Limb (tissue), 2 donors: ENCODE results near the gene ASXL2.
"Not testable (repeated sequence)": the region's sequence is repeated elsewhere in the genome, so short reads cannot be mapped to it uniquely, and the experiment has no call there.

Experiments
- DNase-seq, 2 donors: peaks; one replicate each; pipeline ENCODE4 v3.0.0-alpha.2; 2016; ENCODE audit errors: extremely low spot score in 2 of 2

Gene ASXL2

GRCh38 chr2:25878361-25879132 is at the start of gene ASXL2:
Gene ASXL2 (minus strand): TSS chr2:25878487. CDS start chr2:25878222, 265 bp downstream.
- peak; percentile 97 to 98 for DNase-seq

GRCh38 chr2:25926984-25927756 is 48.9 kb upstream of the ASXL2 start:
- DNase-seq: no peak

GRCh38 chr2:25922501-25922900 is 44.2 kb upstream of the ASXL2 start:
- DNase-seq: no peak

GRCh38 chr2:25920786-25921415 is 42.6 kb upstream of the ASXL2 start:
- DNase-seq: no peak

GRCh38 chr2:25920336-25920735 is 42.0 kb upstream of the ASXL2 start:
- DNase-seq: no peak

- no peak for DNase-seq
These were observed 39.5 kb upstream of the ASXL2 start for GRCh38 chr2:25917832-25918231.

GRCh38 chr2:25917411-25917810 is 39.1 kb upstream of the ASXL2 start:
- not testable (repeated sequence) for DNase-seq

GRCh38 chr2:25915944-25916772 is 37.9 kb upstream of the ASXL2 start:
- DNase-seq: not testable (repeated sequence)

GRCh38 chr2:25915411-25915810 is 37.1 kb upstream of the ASXL2 start:
- not testable (repeated sequence) for DNase-seq

GRCh38 chr2:25913696-25913973 is 35.3 kb upstream of the ASXL2 start:
- not testable (repeated sequence) for DNase-seq

GRCh38 chr2:25912851-25913695 is 34.8 kb upstream of the ASXL2 start:
- DNase-seq: no peak

GRCh38 chr2:25909574-25909973 is 31.3 kb upstream of the ASXL2 start:
- DNase-seq: not testable (repeated sequence)

- DNase-seq: no peak
These were observed 26.8 kb upstream of the ASXL2 start for GRCh38 chr2:25905126-25905525.

- DNase-seq: no peak
These were observed 25.0 kb upstream of the ASXL2 start for GRCh38 chr2:25903216-25903776.

- DNase-seq: no peak
These were observed 21.2 kb upstream of the ASXL2 start for GRCh38 chr2:25899404-25899970.

GRCh38 chr2:25897506-25897905 is 19.2 kb upstream of the ASXL2 start:
- no peak for DNase-seq

- not testable (repeated sequence) for DNase-seq
These were observed 18.0 kb upstream of the ASXL2 start for GRCh38 chr2:25896308-25896707.

- DNase-seq: no peak
These were observed 17.3 kb upstream of the ASXL2 start for GRCh38 chr2:25895610-25896009.

- DNase-seq: no peak
These were observed 16.7 kb upstream of the ASXL2 start for GRCh38 chr2:25895018-25895417.
